Inferior parietal cortex (tissue), 1 donor: ENCODE data around the gene AGBL2.
"Not testable (repeated sequence)": the region's sequence is repeated elsewhere in the genome, so short reads cannot be mapped to it uniquely, and the experiment has no call there.

Source experiments
- DNase-seq: peaks from one replicate; pipeline ENCODE4 v3.0.0-alpha.2; 2016; ENCODE audit errors: extremely low spot score

The AGBL2 gene

DNA sequence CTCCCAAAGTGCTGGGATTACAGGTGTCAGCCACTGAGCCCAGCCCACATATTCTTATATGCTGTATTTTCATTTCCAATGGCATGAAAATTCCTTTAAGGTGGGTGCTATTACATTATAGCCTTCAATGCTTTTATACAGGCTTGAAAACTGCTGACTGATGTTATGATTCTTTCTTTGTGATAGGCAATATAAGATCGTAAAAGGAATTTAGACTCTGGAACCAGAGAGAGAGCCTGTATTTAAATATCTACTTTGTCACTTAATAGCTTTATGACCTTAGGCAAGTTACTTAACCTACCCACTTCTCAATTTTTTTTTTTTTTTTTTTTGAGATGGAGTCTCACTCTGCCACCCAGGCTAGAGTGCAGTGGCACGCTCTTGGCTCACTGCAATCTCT lies 26.2 kb downstream of the AGBL2 start:
- no peak for DNase-seq

- no peak for DNase-seq
Observed at GRCh38 chr11:47688111-47688510, 27.1 kb downstream of the AGBL2 start.

DNA sequence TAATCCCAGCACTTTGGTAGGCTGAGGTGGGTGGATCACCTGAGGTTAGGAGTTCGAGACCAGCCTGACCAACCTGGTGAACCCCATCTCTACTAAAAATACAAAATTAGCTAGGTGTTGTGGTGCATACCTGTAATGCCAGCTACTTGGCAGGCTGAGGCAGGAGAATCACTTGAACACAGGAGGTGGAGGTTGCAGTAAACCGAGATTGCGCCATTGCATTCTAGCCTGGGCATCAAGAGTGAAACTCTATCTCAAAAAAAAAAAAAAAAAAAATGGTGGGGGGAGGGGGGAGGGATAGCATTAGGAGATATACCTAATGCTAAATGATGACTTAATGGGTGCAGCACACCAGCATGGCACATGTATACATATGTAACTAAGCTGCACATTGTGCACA lies 28.5 kb downstream of the AGBL2 start:
- DNase-seq = not testable (repeated sequence)

DNA sequence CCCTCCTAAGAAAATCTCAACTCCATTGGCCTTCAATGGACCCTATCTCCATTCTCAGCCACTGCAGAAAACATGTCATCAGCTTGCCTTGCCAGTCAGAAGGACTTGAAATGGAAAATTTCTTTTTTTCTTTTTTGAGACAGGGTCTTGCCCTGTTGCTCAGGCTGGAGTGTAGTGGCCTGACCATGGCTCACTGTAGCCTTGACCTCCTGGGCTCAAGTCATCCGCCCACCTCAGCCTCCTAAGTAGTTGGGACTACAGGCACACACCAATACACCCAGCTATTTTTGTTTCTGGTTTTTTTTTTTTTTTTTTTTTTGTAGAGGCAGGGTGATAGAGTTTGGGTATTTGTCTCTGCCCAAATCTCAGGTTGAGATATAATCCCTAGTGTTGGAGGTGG lies 29.0 kb downstream of the AGBL2 start:
- no peak for DNase-seq

DNA sequence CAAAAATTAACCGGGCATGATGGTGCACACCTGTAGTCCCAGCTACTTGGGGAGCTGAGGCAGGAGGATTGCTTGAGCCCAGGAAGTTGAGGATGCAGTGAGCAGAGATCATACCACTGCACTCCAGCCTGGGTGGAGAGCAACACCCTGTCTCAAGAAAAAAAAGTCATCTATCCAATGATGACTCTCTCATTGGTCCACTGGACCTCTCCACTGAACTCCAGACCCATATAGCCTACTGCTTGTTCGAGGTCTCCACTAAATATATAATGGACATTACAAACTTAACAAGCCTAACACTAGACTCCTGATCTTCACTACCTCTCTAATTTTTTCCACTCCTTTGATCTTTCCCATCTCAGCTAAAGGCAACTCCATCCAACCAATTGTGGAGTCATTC lies 39.3 kb downstream of the AGBL2 start:
- DNase-seq = no peak

DNA sequence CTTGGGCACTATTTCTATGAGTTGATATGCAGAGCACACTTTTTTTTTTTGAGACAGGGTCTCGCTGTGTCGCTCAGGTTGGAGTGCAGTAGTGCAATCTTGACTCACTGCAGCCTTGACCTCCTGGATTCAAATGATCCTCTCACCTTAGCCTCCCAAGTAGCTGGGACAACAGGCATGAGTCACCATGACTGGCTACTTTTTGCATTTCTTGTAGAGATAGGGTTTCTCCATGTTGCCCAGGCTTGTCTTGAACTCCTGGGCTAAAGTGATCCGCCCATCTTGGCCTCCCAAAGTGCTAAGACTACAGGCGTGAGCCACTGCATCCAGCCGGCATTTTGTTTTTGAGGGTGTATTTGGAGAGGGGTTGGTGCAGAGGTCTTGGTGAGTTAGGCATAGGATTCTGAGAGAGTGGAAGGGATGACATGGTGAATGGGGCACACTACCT lies 42.9 kb downstream of the AGBL2 start:
- no peak for DNase-seq

DNA sequence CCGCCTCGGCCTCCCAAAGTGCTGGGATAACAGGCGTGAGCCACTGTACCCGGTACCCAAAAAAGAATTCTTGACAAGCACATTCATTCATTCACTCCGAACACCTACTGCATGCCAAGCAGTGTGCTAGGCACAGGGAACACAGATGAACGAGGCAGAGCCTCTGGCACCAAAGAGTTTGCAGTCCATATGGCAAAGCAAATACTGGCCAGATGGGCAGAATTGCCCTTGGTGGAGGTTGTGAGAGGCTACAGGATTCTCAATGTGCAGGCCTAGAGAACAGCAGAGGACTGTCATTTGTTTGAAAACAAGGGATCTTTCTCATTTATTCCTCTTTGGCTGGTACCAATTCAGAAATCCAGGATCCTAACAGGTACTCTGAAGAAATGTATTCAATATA lies 45.3 kb downstream of the AGBL2 start:
- no peak for DNase-seq

- DNase-seq = no peak
Observed at GRCh38 chr11:47668665-47669064, 46.5 kb downstream of the AGBL2 start.

- DNase-seq = no peak
Observed at GRCh38 chr11:47667555-47667954, 47.6 kb downstream of the AGBL2 start.

- DNase-seq = no peak
Observed at GRCh38 chr11:47667135-47667534, 48.0 kb downstream of the AGBL2 start.

GRCh38 chr11:47664936-47665335 lies 50.2 kb downstream of the AGBL2 start:
- not testable (repeated sequence) for DNase-seq

GRCh38 chr11:47661245-47661644 lies 53.9 kb downstream of the AGBL2 start:
- DNase-seq = no peak

- DNase-seq = no peak
Observed at GRCh38 chr11:47659276-47659675, 55.9 kb downstream of the AGBL2 start.

DNA sequence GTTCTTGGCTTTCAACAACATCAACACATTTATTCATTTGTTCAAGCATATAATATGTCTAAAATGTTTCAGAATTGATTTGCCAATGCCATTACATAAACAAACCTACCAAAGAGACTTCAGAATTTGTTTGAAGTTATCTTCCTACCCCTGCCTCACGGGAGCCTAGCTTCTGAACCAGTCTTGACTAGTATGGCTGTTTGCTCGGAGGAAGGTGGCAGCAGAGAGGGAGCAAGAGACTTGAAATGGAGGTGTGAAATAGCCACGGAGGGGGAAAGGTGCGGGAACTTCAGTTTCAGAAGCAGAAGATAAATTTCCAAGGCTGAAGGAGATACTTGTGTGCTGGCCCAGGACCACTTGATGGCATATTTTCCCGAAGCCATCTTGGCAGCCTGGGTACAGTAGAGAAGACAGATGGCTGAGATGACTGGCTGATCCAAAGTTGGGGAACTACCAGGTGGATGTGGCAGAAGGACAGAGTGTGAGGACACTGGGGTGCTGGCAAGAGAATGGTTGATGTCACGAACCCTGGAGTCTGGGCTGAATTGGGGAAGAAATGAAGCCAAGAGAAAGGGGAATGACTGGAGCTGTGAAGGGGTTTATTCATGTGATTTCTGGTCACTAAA lies 58.8 kb downstream of the AGBL2 start:
- DNase-seq = no peak

DNA sequence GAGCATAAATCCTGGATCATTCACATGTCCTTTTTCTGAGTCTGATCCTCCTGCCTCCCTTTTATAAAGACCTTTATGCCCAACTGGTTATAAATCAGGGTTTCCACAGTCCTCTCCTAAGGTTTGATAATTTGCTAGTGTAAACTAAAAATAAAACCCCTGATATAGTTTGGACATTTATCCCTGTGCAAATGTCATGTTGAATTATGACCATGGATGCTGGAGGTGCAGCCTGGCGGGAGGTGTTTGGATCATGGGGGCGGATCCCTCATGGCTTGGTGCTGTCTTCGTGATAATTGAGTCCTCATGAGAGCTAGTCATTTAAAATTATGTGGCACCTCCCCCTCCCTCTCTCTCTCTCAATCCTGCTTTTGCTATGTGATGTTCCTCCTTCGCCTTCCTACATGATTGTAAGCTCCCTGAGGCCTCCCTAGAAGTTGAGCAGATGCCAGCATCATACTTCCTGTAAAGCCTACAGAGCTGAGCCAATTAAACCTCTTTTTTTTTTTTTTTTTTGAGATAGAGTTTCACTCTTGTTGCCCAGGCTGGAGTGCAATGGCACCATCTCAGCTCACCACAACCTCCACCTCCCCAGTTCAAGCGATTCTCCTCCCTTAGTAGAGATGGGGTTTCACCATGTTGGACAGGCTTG lies 63.2 kb downstream of the AGBL2 start:
- no peak for DNase-seq

- DNase-seq = no peak
Observed at GRCh38 chr11:47649276-47649675, 65.9 kb downstream of the AGBL2 start.

- DNase-seq = no peak
Observed at GRCh38 chr11:47646019-47646418, 69.2 kb downstream of the AGBL2 start.

- DNase-seq = no peak
Observed at GRCh38 chr11:47645500-47645899, 69.7 kb downstream of the AGBL2 start.

- DNase-seq = peak; percentile 98
Observed at GRCh38 chr11:47642099-47642855, 72.9 kb downstream of the AGBL2 start, which contains the start of gene MTCH2. Gene MTCH2 (minus strand): TSS chr11:47642559. CDS start chr11:47642465, 94 bp downstream.

- peak; percentile 65 for DNase-seq
Observed at GRCh38 chr11:47641600-47642098, 73.5 kb downstream of the AGBL2 start.

DNA sequence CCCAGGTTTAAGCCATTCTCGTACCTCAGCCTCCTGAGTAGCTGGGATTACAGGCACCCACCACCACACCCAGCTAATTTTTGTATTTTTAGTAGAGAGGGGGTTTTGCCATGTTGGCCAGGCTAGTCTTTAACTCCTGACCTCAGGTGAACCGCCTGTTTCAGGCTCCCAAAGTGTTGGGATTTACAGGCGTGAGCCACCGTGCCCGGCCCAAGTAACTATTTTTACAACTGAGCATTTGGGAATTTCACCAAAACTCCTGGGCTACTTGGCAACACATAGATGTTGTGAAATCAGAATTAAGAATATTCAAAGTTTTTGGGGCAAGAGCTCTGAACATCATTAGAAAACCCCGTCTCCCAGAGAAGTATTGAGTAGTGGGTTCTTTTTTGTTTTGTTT lies 74.7 kb downstream of the AGBL2 start:
- DNase-seq = not testable (repeated sequence)

- not testable (repeated sequence) for DNase-seq
Observed at GRCh38 chr11:47636331-47636730, 78.8 kb downstream of the AGBL2 start.

GRCh38 chr11:47631473-47631872 lies 83.7 kb downstream of the AGBL2 start:
- no peak for DNase-seq
